SH-SY5Y (cell line): ENCODE data around the gene PDLIM5.

Experiments
- GATA2 ChIP-seq: IDR thresholded peaks from 2 replicates; pipeline ENCODE4 v1.6.1; 2011; ENCODE audit warnings: mild to moderate bottlenecking, low read depth, low read length
- GATA3 ChIP-seq: IDR thresholded peaks from 2 replicates; pipeline ENCODE4 v1.6.1; 2011; ENCODE audit warnings: low read depth, mild to moderate bottlenecking, low read length, moderate library complexity

- no peak for TF ChIP-seq GATA2
- no peak for TF ChIP-seq GATA3
Observed at GRCh38 chr4:94621491-94622080, 169.8 kb downstream of the PDLIM5 start.
